Measurements from ENCODE around the gene NFATC2. TPM values are rescaled to one million over a fixed set of nuclear protein-coding genes. Genes with fewer than 3 reads are reported as not detected.
A peak's percentile ranks its signal among the peaks of the same experiment; 100 is the strongest.

Gene NFATC2
- total and polyA plus RNA-seq, 7 donors, result 1.4 to 16.9 (median 5.0) TPM

- TF ChIP-seq POLR2AphosphoS5 (IDR thresholded peaks at IDR 0.05) (peak; percentile 40 to 89 (median 80)), POLR2A (IDR thresholded peaks at IDR 0.05) (no peak), EP300 (IDR thresholded peaks at IDR 0.05) (peak in 1 of 4 donors; percentile 15), CTCF (IDR thresholded peaks at IDR 0.05) (no peak)
- 78 to 87% methylated on average over 25 of the region's 25 CpGs for WGBS, 2 donors
- peaks cover 0 to 23% (median 23%) of the 10 kb centered on the region in 4 donors for H3K4me1 ChIP-seq
- H3K9me3 ChIP-seq, result no peaks in the 10 kb centered on the region
- H3K36me3 ChIP-seq, result no peaks in the 10 kb centered on the region
- H3K27me3 ChIP-seq, result no peaks in the 10 kb centered on the region
- intact Hi-C loops (cut with DNase I), result no loop called here
- peak; percentile 85 for DNase-seq
- H3K27ac ChIP-seq, result peak overlapping the region; percentile 10 to 68 (median 36)
- peak overlapping the region in 1 of 4 donors; percentile 19 for H3K4me3 ChIP-seq
Observed at GRCh38 chr20:51428401-51429143, 113.9 kb downstream of the NFATC2 start.

- WGBS, 2 donors, result 95 to 96% methylated on average over 14 of the region's 14 CpGs
- H3K4me1 ChIP-seq, result peaks cover 0 to 23% (median 23%) of the 10 kb centered on the region in 4 donors
- no peaks in the 10 kb centered on the region for H3K27me3 ChIP-seq
- peak overlapping the region; percentile 10 to 68 (median 36) for H3K27ac ChIP-seq
- H3K4me3 ChIP-seq, result no peak overlapping the region
- H3K9me3 ChIP-seq, result no peaks in the 10 kb centered on the region
- no peak for DNase-seq
- TF ChIP-seq EP300 (IDR thresholded peaks at IDR 0.05) (no peak), POLR2AphosphoS5 (IDR thresholded peaks at IDR 0.05) (no peak), CTCF (IDR thresholded peaks at IDR 0.05) (no peak), POLR2A (IDR thresholded peaks at IDR 0.05) (no peak)
- H3K36me3 ChIP-seq, result no peaks in the 10 kb centered on the region
- intact Hi-C loops (cut with DNase I), result no loop called here
Observed at GRCh38 chr20:51427651-51428291, 114.7 kb downstream of the NFATC2 start.

DNA sequence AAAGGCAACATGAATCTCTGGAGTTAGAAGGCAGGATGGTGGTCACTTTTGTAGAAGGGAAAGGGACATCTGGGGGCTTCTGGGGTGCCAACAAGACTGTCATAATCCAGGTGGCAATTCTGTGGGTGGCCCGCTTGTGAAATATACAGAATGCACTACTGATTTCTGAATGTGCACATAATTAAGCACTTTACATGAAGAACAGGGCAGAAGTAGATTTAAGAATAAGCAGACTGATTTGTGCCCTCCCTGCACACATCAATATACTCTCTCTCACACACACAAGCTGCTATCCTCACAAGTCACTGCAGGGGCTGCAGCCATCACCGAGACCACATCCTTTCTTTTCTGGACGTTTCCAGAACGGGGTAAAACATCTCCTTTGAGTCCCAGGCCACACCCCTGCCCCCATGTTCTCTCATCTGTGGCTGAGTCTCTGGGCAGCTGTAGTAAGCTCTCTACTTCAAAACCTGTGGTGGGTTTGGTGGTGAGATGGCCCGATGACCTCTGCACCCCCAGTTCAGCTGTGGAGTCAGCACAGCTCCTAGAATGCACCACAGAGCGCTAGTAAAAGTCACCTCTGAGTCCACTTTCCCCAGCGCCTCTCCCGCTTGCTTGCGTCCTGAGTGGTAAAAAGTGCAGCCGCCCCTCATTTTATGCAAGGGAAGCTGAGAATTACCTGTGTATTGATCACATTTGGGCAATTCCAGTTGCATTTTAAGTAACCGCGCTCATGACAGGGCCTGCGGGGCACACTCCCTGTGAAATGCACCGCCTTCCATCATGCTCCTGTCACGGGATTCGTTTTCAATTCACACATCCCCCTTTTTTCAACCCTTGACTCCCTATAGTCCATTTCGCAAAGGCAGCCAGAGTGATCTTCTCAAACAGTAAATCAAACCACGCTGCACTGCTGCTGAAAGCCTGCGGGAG is 115.5 kb downstream of the NFATC2 start:
- Histone ChIP-seq H3K27ac (peak overlapping the region in 1 of 4 donors; percentile 68), H3K9me3 (no peaks in the 10 kb centered on the region), H3K27me3 (no peaks in the 10 kb centered on the region), H3K4me3 (no peak overlapping the region), H3K4me1 (peaks cover 0 to 23% (median 23%) of the 10 kb centered on the region in 4 donors), H3K36me3 (no peaks in the 10 kb centered on the region)
- TF ChIP-seq POLR2A (IDR thresholded peaks at IDR 0.05), result no peak
- no peak for TF ChIP-seq POLR2AphosphoS5 (IDR thresholded peaks at IDR 0.05)
- TF ChIP-seq CTCF (IDR thresholded peaks at IDR 0.05), result no peak
- no peak for TF ChIP-seq EP300 (IDR thresholded peaks at IDR 0.05)
- 92 to 94% methylated on average over 19 of the region's 19 CpGs for WGBS, 2 donors
- DNase-seq, result no peak
- intact Hi-C loops (cut with DNase I), result no loop called here

DNA sequence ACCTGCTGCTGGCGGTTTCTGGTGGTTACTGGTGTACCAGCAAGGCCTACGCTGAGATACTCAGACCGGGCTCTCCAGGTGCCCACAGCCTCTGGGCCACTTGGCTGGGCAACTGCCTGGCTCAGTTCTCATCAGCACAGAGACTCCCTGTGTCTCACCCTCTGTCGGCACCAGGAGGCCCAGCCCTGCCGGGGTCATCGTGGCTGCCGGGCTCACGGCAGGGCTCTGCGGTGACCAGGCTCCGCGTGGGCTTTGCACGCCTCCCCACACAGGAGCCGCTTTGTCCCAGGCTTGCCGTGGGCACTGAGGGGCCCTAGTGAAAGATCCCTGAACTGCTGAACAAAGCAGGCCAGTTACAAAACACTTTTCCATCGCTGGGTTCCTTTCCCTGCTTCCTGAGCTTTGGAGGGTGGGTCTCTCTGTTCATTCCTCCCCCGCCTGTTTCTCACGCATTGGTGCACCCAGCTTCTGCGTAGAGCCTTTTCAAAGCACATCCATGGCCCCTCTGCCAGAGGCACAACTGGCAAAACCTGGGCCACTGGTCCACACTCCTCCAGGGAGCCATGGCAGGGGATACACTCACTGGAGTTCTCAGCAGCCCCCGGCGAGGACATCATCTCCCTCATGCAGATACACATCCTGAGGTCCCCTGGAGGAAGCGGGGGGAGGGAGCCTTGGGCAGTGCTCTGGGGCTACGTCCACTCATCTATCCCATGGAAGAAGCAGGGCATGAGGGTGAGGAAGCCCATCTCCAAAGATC is 117.0 kb downstream of the NFATC2 start:
- peak overlapping the region in 1 of 4 donors; percentile 11 for H3K27ac ChIP-seq
- intact Hi-C loops (cut with DNase I), result no loop called here
- 89 to 90% methylated on average over 22 of the region's 22 CpGs for WGBS, 2 donors

More for the DNA sequence above, 117.0 kb downstream of the NFATC2 start:
- DNase-seq, result no peak
- H3K27me3 ChIP-seq, result no peaks in the 10 kb centered on the region
- H3K36me3 ChIP-seq, result no peaks in the 10 kb centered on the region
- no peak overlapping the region for H3K4me3 ChIP-seq
- TF ChIP-seq POLR2AphosphoS5 (IDR thresholded peaks at IDR 0.05) (no peak), POLR2A (IDR thresholded peaks at IDR 0.05) (no peak), EP300 (IDR thresholded peaks at IDR 0.05) (no peak), CTCF (IDR thresholded peaks at IDR 0.05) (no peak)
- H3K9me3 ChIP-seq, result no peaks in the 10 kb centered on the region
- peaks cover 0 to 23% (median 23%) of the 10 kb centered on the region in 4 donors for H3K4me1 ChIP-seq
